Measurements from ENCODE around the gene PCP4L1.

Gene PCP4L1

GRCh38 chr1:161260376-161261260 is 2.1 kb downstream of the PCP4L1 start:
- DNase-seq (ENCODE audit: low read depth): no peak
- TF ChIP-seq CTCF (IDR thresholded peaks at IDR 0.05; ENCODE audit: low read depth, low read length, missing control alignments): no peak
- H3K4me3 ChIP-seq (ENCODE audit: low read depth, low read length): no peak overlapping the region

- TF ChIP-seq CTCF (IDR thresholded peaks at IDR 0.05; ENCODE audit: low read depth, low read length, missing control alignments): no peak
- no peak for DNase-seq (ENCODE audit: low read depth)
- no peak overlapping the region for H3K4me3 ChIP-seq (ENCODE audit: low read depth, low read length)
Observed at GRCh38 chr1:161261261-161262235, 3.0 kb downstream of the PCP4L1 start.

DNA sequence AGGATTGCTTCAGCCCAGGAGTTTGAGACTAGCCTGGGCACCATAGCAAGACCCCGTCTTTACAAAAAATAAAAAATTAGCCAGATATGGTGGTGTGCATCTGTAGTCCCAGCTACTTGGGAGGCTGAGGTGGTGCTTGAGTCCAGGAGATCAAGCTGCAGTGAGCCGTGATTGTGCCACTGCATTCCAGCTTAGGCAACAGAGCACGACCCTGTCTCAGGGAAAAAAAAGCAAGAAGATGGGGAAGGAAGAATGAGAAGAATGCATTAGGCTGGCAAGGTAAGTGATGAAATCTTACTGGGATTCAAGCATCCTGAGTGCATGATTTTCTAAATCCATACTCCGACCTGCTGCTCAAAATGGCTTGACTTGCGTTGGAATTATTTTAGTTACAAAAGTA is 6.8 kb downstream of the PCP4L1 start:
- TF ChIP-seq CTCF (IDR thresholded peaks at IDR 0.05; ENCODE audit: low read depth, low read length, missing control alignments): no peak
- no peak overlapping the region for H3K4me3 ChIP-seq (ENCODE audit: low read depth, low read length)
- DNase-seq (ENCODE audit: low read depth): no peak

- DNase-seq (ENCODE audit: low read depth): no peak
- H3K4me3 ChIP-seq (ENCODE audit: low read depth, low read length): no peak overlapping the region
- no peak for TF ChIP-seq CTCF (IDR thresholded peaks at IDR 0.05; ENCODE audit: low read depth, low read length, missing control alignments)
Observed at GRCh38 chr1:161266202-161266601, 7.7 kb downstream of the PCP4L1 start.

- TF ChIP-seq CTCF (IDR thresholded peaks at IDR 0.05; ENCODE audit: low read depth, low read length, missing control alignments): no peak
- DNase-seq (ENCODE audit: low read depth): no peak
- H3K4me3 ChIP-seq (ENCODE audit: low read depth, low read length): no peak overlapping the region
Observed at GRCh38 chr1:161266836-161267235, 8.3 kb downstream of the PCP4L1 start.

DNA sequence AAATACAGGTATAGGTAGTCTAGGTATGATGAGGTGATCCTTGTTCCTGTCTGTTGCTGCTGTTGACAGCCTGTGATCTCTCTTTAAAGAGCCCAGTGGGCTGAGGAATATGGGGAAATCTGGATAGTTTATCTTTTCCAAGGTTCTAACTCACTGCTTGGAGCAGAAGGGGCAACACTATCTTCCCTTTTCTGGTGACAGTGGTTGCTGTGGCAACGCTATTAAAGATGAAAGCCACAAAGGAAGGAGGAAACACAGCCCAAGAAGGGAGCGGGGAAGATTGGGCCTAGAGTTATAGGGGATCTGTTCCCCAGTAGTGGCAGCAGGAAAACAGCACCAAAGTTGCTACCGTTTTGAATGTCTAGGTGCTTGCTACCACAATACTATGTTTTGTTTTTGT is 8.8 kb downstream of the PCP4L1 start:
- H3K4me3 ChIP-seq (ENCODE audit: low read depth, low read length): no peak overlapping the region
- no peak for DNase-seq (ENCODE audit: low read depth)
- no peak for TF ChIP-seq CTCF (IDR thresholded peaks at IDR 0.05; ENCODE audit: low read depth, low read length, missing control alignments)
